K562 (cell line): ENCODE measurements around the gene LY6G6D.

Source experiments
- BRCA1 ChIP-seq, 2 experiments: fragments of 450-650 bp in 1 of 2; sonication (generic) in 1 of 2; formaldehyde crosslinking in 1 of 2; IDR thresholded peaks; 2 replicates each; pipeline versions ENCODE4 v1.5.0 to v1.6.1; 2017 to 2020; ENCODE audit warnings: mild to moderate bottlenecking in 1 of 2, missing genetic modification reagents in 1 of 2
- EHMT2 ChIP-seq: fragments of 450-650 bp; IDR thresholded peaks from 2 replicates; pipeline ENCODE4 v1.6.1; 2018; ENCODE audit warnings: antibody characterized with exemption
- MTA2 ChIP-seq: fragments of 450-650 bp; IDR thresholded peaks from 2 replicates; pipeline ENCODE4 v1.6.1; 2016; ENCODE audit warnings: low read depth
- REST ChIP-seq, 2 experiments: fragments of 450-650 bp; formaldehyde crosslinking in 1 of 2; IDR thresholded peaks; 2 replicates each; pipeline versions ENCODE4 v1.4.0 to v1.6.1; 2014 to 2020; ENCODE audit warnings: mild to moderate bottlenecking in 2 of 2, borderline replicate concordance in 1 of 2, low read depth in 1 of 2
- RNF2 ChIP-seq: sonication (generic); IDR thresholded peaks from 2 replicates; pipeline ENCODE4 v1.6.1; 2016
- SP2 ChIP-seq: IDR thresholded peaks from 2 replicates; pipeline ENCODE4 v1.6.1; 2011; ENCODE audit warnings: mild to moderate bottlenecking, low read depth, low read length, moderate library complexity; ENCODE audit not compliant: poor library complexity, severe bottlenecking; ENCODE audit errors: extremely low read depth
- TCF7 ChIP-seq: sonication (generic); IDR thresholded peaks from 2 replicates; pipeline ENCODE4 v1.6.1; 2016; ENCODE audit warnings: antibody characterized with exemption, borderline replicate concordance
- ZFP36 ChIP-seq: fragments of 150-350 bp; IDR thresholded peaks from 2 replicates; pipeline ENCODE4 v1.6.1; 2018; ENCODE audit warnings: low read length, low read depth; ENCODE audit not compliant: partially characterized antibody

DNA sequence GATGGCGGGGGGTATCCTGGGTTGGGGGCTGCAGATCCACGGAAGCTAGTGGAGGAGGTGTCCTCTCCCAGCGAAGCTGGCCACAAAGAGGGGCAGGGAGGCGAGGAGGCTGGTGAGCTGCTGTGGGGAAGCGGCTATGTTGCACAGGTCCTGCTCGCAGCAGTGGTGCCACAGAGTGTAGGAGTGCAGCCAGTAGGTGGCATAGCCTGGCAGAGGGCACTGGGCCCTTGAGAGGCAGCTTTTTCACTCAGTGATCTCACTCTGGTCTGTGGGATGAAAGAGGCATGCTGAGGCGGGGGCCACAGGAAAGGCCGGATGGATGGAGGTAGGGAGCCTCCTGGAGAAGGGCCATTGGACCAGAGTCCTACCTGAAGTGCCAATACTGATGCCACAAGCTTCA, 2.9 kb upstream of the LY6G6D start:
- TF ChIP-seq EHMT2, result no peak
- TF ChIP-seq MTA2, result no peak
- TF ChIP-seq TCF7, result no peak
- no peak for TF ChIP-seq ZFP36
- no peak for TF ChIP-seq SP2
- TF ChIP-seq BRCA1 (IDR thresholded peaks at IDR 0.05), result no peak
- no peak for TF ChIP-seq BRCA1 (CRISPR knock-in tag; IDR thresholded peaks at IDR 0.05)
- TF ChIP-seq REST (IDR thresholded peaks at IDR 0.05; ENCODE audit: borderline replicate concordance), result no peak
- no peak for TF ChIP-seq REST (CRISPR knock-in tag; IDR thresholded peaks at IDR 0.05; ENCODE audit: low read depth)
- TF ChIP-seq RNF2, result no peak
